ENCODE results near the gene METRNL.
"Not testable (repeated sequence)": the region's sequence is repeated elsewhere in the genome, so short reads cannot be mapped to it uniquely, and the experiment has no call there.

METRNL gene

GRCh38 chr17:83123896-83124801, 44.7 kb downstream of the METRNL start:
- no peak for DNase-seq (ENCODE audit: low spot score)

- peak; percentile 62 for DNase-seq (ENCODE audit: low spot score)
Observed at GRCh38 chr17:83124871-83125514, 45.6 kb downstream of the METRNL start.

GRCh38 chr17:83125515-83126274, 46.3 kb downstream of the METRNL start:
- DNase-seq (ENCODE audit: low spot score) = no peak

- no peak for DNase-seq (ENCODE audit: low spot score)
Observed at GRCh38 chr17:83126275-83126811, 46.9 kb downstream of the METRNL start.

- DNase-seq (ENCODE audit: low spot score) = no peak
Observed at GRCh38 chr17:83127431-83128160, 48.2 kb downstream of the METRNL start.

GRCh38 chr17:83128306-83129240, 49.2 kb downstream of the METRNL start:
- no peak for DNase-seq (ENCODE audit: low spot score)

GRCh38 chr17:83129676-83130075, 50.3 kb downstream of the METRNL start:
- DNase-seq (ENCODE audit: low spot score) = no peak

- no peak for DNase-seq (ENCODE audit: low spot score)
Observed at GRCh38 chr17:83131401-83132011, 52.1 kb downstream of the METRNL start.

- no peak for DNase-seq (ENCODE audit: low spot score)
Observed at GRCh38 chr17:83132251-83133081, 53.1 kb downstream of the METRNL start.

GRCh38 chr17:83133302-83134121, 54.1 kb downstream of the METRNL start:
- DNase-seq (ENCODE audit: low spot score) = peak; percentile 79

GRCh38 chr17:83134456-83134855, 55.0 kb downstream of the METRNL start:
- DNase-seq (ENCODE audit: low spot score) = not testable (repeated sequence)

GRCh38 chr17:83135692-83136091, 56.3 kb downstream of the METRNL start:
- DNase-seq (ENCODE audit: low spot score) = no peak

- no peak for DNase-seq (ENCODE audit: low spot score)
Observed at GRCh38 chr17:83136156-83136555, 56.7 kb downstream of the METRNL start.

GRCh38 chr17:83136931-83137330, 57.5 kb downstream of the METRNL start:
- no peak for DNase-seq (ENCODE audit: low spot score)

GRCh38 chr17:83137523-83137922, 58.1 kb downstream of the METRNL start:
- no peak for DNase-seq (ENCODE audit: low spot score)

- DNase-seq (ENCODE audit: low spot score) = no peak
Observed at GRCh38 chr17:83138820-83139219, 59.4 kb downstream of the METRNL start.

- DNase-seq (ENCODE audit: low spot score) = not testable (repeated sequence)
Observed at GRCh38 chr17:83139541-83140248, 60.3 kb downstream of the METRNL start.

- not testable (repeated sequence) for DNase-seq (ENCODE audit: low spot score)
Observed at GRCh38 chr17:83140249-83140566, 60.8 kb downstream of the METRNL start.

Data from cerebellar cortex (tissue), 1 donor.